Measurements from ENCODE around the gene NEURL4. TPM values are rescaled to one million over a fixed set of nuclear protein-coding genes. Genes with fewer than 3 reads are reported as not detected.
A peak's percentile ranks its signal among the peaks of the same experiment; 100 is the strongest.

NEURL4 gene
- total RNA-seq, 2 donors from 2014 or later = 15.7 to 36.0 TPM

- Histone ChIP-seq H3K27me3 (replicated peaks; ENCODE audit: insufficient read depth) (no peaks in the 10 kb centered on the region), H3K27ac (peak overlapping the region in 1 of 2 donors; percentile 38), H3K4me1 (replicated peaks) (peaks cover 9% of the 10 kb centered on the region), H3K36me3 (no peaks in the 10 kb centered on the region), H3K9me3 (no peaks in the 10 kb centered on the region), H3K4me3 (no peak overlapping the region)
- DNase-seq (ENCODE audit: low spot score) = no peak
- intact Hi-C loops (cut with DNase I) = loop anchor here (5.0 to 10.0 kb wide), 4 partner anchors 38 to 333 kb away; partner anchors contain the start of genes PLSCR3, POLR2A, SENP3 and SLC35G6
- 60% methylated on average over 9 of the region's 9 CpGs for WGBS
- TF ChIP-seq, protein P1, sequence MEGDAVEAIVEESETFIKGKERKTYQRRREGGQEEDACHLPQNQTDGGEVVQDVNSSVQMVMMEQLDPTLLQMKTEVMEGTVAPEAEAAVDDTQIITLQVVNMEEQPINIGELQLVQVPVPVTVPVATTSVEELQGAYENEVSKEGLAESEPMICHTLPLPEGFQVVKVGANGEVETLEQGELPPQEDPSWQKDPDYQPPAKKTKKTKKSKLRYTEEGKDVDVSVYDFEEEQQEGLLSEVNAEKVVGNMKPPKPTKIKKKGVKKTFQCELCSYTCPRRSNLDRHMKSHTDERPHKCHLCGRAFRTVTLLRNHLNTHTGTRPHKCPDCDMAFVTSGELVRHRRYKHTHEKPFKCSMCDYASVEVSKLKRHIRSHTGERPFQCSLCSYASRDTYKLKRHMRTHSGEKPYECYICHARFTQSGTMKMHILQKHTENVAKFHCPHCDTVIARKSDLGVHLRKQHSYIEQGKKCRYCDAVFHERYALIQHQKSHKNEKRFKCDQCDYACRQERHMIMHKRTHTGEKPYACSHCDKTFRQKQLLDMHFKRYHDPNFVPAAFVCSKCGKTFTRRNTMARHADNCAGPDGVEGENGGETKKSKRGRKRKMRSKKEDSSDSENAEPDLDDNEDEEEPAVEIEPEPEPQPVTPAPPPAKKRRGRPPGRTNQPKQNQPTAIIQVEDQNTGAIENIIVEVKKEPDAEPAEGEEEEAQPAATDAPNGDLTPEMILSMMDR (IDR thresholded peaks at IDR 0.05) = no peak
- peak; percentile 36 for TF ChIP-seq POLR2A (IDR thresholded peaks at IDR 0.05)
Observed at GRCh38 chr17:7354262-7354843, 25.2 kb upstream of the NEURL4 start.

GRCh38 chr17:7352910-7353635 lies 23.9 kb upstream of the NEURL4 start:
- 88% methylated on average over 35 of the region's 37 CpGs for WGBS
- DNase-seq (ENCODE audit: low spot score) = no peak
- Histone ChIP-seq H3K4me1 (replicated peaks) (peaks cover 9% of the 10 kb centered on the region), H3K36me3 (no peaks in the 10 kb centered on the region), H3K4me3 (peak overlapping the region in 1 of 2 donors; percentile 94), H3K27ac (peak overlapping the region; percentile 97 to 98), H3K9me3 (no peaks in the 10 kb centered on the region), H3K27me3 (replicated peaks; ENCODE audit: insufficient read depth) (no peaks in the 10 kb centered on the region)
- TF ChIP-seq POLR2A (IDR thresholded peaks at IDR 0.05) = no peak
- TF ChIP-seq, protein P1 (IDR thresholded peaks at IDR 0.05) = no peak
- no peak for TF ChIP-seq POLR2AphosphoS5 (IDR thresholded peaks at IDR 0.05)
- intact Hi-C loops (cut with DNase I) = loop anchor here (5.0 to 10.0 kb wide), 4 partner anchors 39 to 334 kb away; partner anchors contain the start of genes PLSCR3, POLR2A, SENP3 and SLC35G6

DNA sequence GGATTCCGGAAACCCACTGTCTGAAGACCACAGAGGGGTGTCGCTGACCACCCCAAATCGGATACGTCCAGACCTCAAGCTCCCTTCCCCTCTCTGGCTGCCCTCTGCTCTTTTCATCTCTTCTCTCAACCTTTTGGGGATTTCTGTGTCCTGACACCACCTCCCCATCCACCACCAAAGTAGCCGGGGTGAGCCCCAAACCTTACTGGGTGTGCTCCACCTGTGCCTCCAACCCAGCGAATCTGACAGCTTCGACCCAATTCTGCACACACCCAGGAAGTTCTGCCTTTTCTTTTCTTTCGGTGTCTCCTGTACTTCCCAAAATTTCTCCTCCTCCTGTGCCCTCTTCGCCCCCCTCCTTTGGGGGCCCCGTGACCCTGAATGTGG lies 23.4 kb upstream of the NEURL4 start:
- 23% methylated on average over 10 of the region's 10 CpGs for WGBS
- peak overlapping the region; percentile 49 to 94 for H3K4me3 ChIP-seq
- H3K36me3 ChIP-seq = no peaks in the 10 kb centered on the region
- H3K4me1 ChIP-seq (replicated peaks) = peaks cover 9% of the 10 kb centered on the region
- H3K27me3 ChIP-seq (replicated peaks; ENCODE audit: insufficient read depth) = no peaks in the 10 kb centered on the region
- H3K9me3 ChIP-seq = no peaks in the 10 kb centered on the region
- peak overlapping the region; percentile 97 to 98 for H3K27ac ChIP-seq
- no peak for DNase-seq (ENCODE audit: low spot score)
- intact Hi-C loops (cut with DNase I) = loop anchor here (5.0 to 10.0 kb wide), 4 partner anchors 40 to 335 kb away; partner anchors contain the start of genes PLSCR3, POLR2A, SENP3 and SLC35G6
- TF ChIP-seq, protein P1 (IDR thresholded peaks at IDR 0.05) = peak in 1 of 4 experiments; percentile 38
- no peak for TF ChIP-seq POLR2A (IDR thresholded peaks at IDR 0.05)

GRCh38 chr17:7351665-7352502 lies 22.7 kb upstream of the NEURL4 start, which contains the start of gene KCTD11:
TSS of gene KCTD11 (plus strand) at chr17:7352162.
- peak; percentile 92 for DNase-seq (ENCODE audit: low spot score)
- under 1% methylated on average over 67 of the region's 91 CpGs for WGBS
- intact Hi-C loops (cut with DNase I) = loop anchor here (5.0 to 10.0 kb wide), 4 partner anchors 40 to 335 kb away; partner anchors contain the start of genes PLSCR3, POLR2A, SENP3 and SLC35G6

More at GRCh38 chr17:7351665-7352502, 22.7 kb upstream of the NEURL4 start, which contains the start of gene KCTD11:
- Histone ChIP-seq H3K4me3 (peak within 1 kb of the TSS; percentile 49 to 94), H3K27me3 (replicated peaks; ENCODE audit: insufficient read depth) (no peaks in the 10 kb centered on the region), H3K36me3 (no peaks in the 10 kb centered on the region), H3K27ac (peak within 1 kb of the TSS; percentile 97 to 98), H3K4me1 (replicated peaks) (peaks cover 9% of the 10 kb centered on the region), H3K9me3 (no peaks in the 10 kb centered on the region)
- TF ChIP-seq POLR2AphosphoS5 (IDR thresholded peaks at IDR 0.05) = peak; percentile 68
- TF ChIP-seq, protein P1 (IDR thresholded peaks at IDR 0.05) = peak in 3 of 4 experiments; percentile 47 to 73 (median 64)
- TF ChIP-seq POLR2A (IDR thresholded peaks at IDR 0.05) = peak; percentile 70

Measured in prostate gland (tissue), 2 donors.